SK-N-SH (cell line): ENCODE data around the gene ZNF283. TPM values are rescaled to one million over a fixed set of nuclear protein-coding genes. Genes with fewer than 3 reads are reported as not detected.
"Not testable (repeated sequence)": the region's sequence is repeated elsewhere in the genome, so short reads cannot be mapped to it uniquely, and the experiment has no call there.

Experiments
- CTCF ChIA-PET: fragments of 300-600, 350-600 bp; formaldehyde crosslinking; extraction: SDS; loops from one replicate; lab custom pipeline; 2021; lab: Yijun Ruan, JAX
- POLR2A ChIA-PET: fragments of 350-600 bp; sonication (Branson Sonifier 250); formaldehyde crosslinking; extraction: SDS; loops from one replicate; lab custom pipeline; 2020; ENCODE audit warnings: antibody characterized with exemption, inconsistent platforms; lab: Yijun Ruan, JAX
- DNase-seq: peaks from one replicate; pipeline ENCODE4 v3.0.0; 2012
- H2AFZ ChIP-seq: fragments of 200-600 bp; sonication (generic); 2 replicates; pipeline ENCODE4 v1.8.1; 2016; ENCODE audit warnings: antibody characterized with exemption, mild to moderate bottlenecking, low read depth
- H3F3A ChIP-seq: fragments of 200-600 bp; sonication (generic); replicated peaks from 2 replicates; pipeline ENCODE3; 2016; ENCODE audit warnings: antibody characterized with exemption, mild to moderate bottlenecking; ENCODE audit not compliant: insufficient read depth
- H3K27ac ChIP-seq, 2 experiments: fragments of 200-500 bp in 1 of 2; fragments of 200-600 bp in 1 of 2; sonication (Bioruptor generic) in 1 of 2; sonication (generic), shearing (Covaris generic) in 1 of 2; 2 replicates each; pipeline versions ENCODE4 v1.5.1 to v1.6.1; 2014 to 2016; ENCODE audit warnings: low read depth in 2 of 2, inconsistent platforms in 1 of 2, low read length in 1 of 2, mild to moderate bottlenecking in 1 of 2, mixed read lengths in 1 of 2
- H3K27me3 ChIP-seq: fragments of 200-600 bp; sonication (generic), shearing (Covaris generic); 2 replicates; pipeline ENCODE4 v1.6.1; 2016; ENCODE audit warnings: mixed run types; ENCODE audit not compliant: insufficient read depth
- H3K36me3 ChIP-seq, 2 experiments: fragments of 200-500 bp in 1 of 2; fragments of 200-600 bp in 1 of 2; sonication (Bioruptor generic) in 1 of 2; sonication (generic) in 1 of 2; replicated peaks in 1 of 2; 2 replicates each; pipeline versions ENCODE3 to v1.5.1; 2014 to 2016; ENCODE audit warnings: low read length in 1 of 2, mild to moderate bottlenecking in 1 of 2; ENCODE audit not compliant: insufficient read depth in 2 of 2, control insufficient read depth in 1 of 2
- H3K4me1 ChIP-seq, 2 experiments: fragments of 200-500 bp in 1 of 2; fragments of 200-600 bp in 1 of 2; sonication (Bioruptor generic) in 1 of 2; sonication (generic), shearing (Covaris generic) in 1 of 2; 2 replicates each; pipeline versions ENCODE4 v1.5.1 to v1.6.1; 2014 to 2016; ENCODE audit warnings: low read depth in 1 of 2, low read length in 1 of 2, mixed run types in 1 of 2; ENCODE audit not compliant: insufficient read depth in 2 of 2, control insufficient read depth in 1 of 2
- H3K4me2 ChIP-seq: fragments of 200-600 bp; sonication (generic), shearing (Covaris generic); 2 replicates; pipeline ENCODE4 v1.6.1; 2017; ENCODE audit warnings: mixed run types
- H3K4me3 ChIP-seq, 2 experiments: fragments of 200-500 bp in 1 of 2; fragments of 200-600 bp in 1 of 2; sonication (Bioruptor generic) in 1 of 2; sonication (generic), shearing (Covaris generic) in 1 of 2; 2 replicates each; pipeline versions ENCODE4 v1.5.1 to v1.8.1; 2014 to 2016; ENCODE audit warnings: low read depth in 2 of 2, inconsistent platforms in 1 of 2, low read length in 1 of 2, mild to moderate bottlenecking in 1 of 2, mixed read lengths in 1 of 2, moderate library complexity in 1 of 2
- H3K79me2 ChIP-seq: fragments of 200-600 bp; sonication (generic); 2 replicates; pipeline ENCODE4 v1.8.1; 2017; ENCODE audit warnings: mild to moderate bottlenecking; ENCODE audit not compliant: insufficient read depth
- H3K9ac ChIP-seq: fragments of 200-600 bp; sonication (generic); 2 replicates; pipeline ENCODE4 v1.6.1; 2017; ENCODE audit warnings: mixed run types
- H3K9me2 ChIP-seq: fragments of 200-600 bp; sonication (generic); 2 replicates; pipeline ENCODE4 v1.6.1; 2017; ENCODE audit warnings: mixed run types
- H3K9me3 ChIP-seq: fragments of 200-600 bp; sonication (generic); 2 replicates; pipeline ENCODE4 v1.6.1; 2017; ENCODE audit warnings: mixed run types, mild to moderate bottlenecking, moderate library complexity
- H4K20me1 ChIP-seq: fragments of 200-600 bp; sonication (generic); 2 replicates; pipeline ENCODE4 v1.6.1; 2017; ENCODE audit warnings: mild to moderate bottlenecking, mixed run types; ENCODE audit not compliant: insufficient read depth
- CHD2 ChIP-seq: fragments of 150-350 bp; IDR thresholded peaks from 2 replicates; pipeline ENCODE4 v1.6.1; 2018; ENCODE audit warnings: low read length; ENCODE audit not compliant: partially characterized antibody
- ELF1 ChIP-seq: IDR thresholded peaks from 2 replicates; pipeline ENCODE4 v1.4.0; 2012
- EZH2phosphoT487 ChIP-seq: fragments of 200-600 bp; sonication (generic); IDR thresholded peaks from 2 replicates; pipeline ENCODE4 v1.6.1; 2017; ENCODE audit warnings: low read depth, mixed run types, mild to moderate bottlenecking, antibody characterized with exemption, moderate library complexity, borderline replicate concordance
- FOSL2 ChIP-seq: IDR thresholded peaks from 2 replicates; pipeline ENCODE4 v1.4.0; 2012; ENCODE audit warnings: low read depth, mild to moderate bottlenecking, moderate library complexity, borderline replicate concordance
- FOXM1 ChIP-seq: IDR thresholded peaks from 2 replicates; pipeline ENCODE4 v1.4.0; 2012; ENCODE audit warnings: low read depth, mild to moderate bottlenecking
- GABPA ChIP-seq: IDR thresholded peaks from 2 replicates; pipeline ENCODE4 v1.4.0; 2012; ENCODE audit warnings: low read depth, mild to moderate bottlenecking
- MAX ChIP-seq: IDR thresholded peaks from 2 replicates; pipeline ENCODE4 v1.4.0; 2012; ENCODE audit warnings: low read depth
- NRF1 ChIP-seq: IDR thresholded peaks from 2 replicates; pipeline ENCODE4 v1.6.1; 2012; ENCODE audit warnings: low read depth, mild to moderate bottlenecking, low read length
- PBX3 ChIP-seq: IDR thresholded peaks from 2 replicates; pipeline ENCODE4; 2012
- RAD21 ChIP-seq: IDR thresholded peaks from 2 replicates; pipeline ENCODE4 v1.6.1; 2012; ENCODE audit warnings: mild to moderate bottlenecking, low read length
- RFX5 ChIP-seq: IDR thresholded peaks from 2 replicates; pipeline ENCODE4 v1.6.1; 2012; ENCODE audit warnings: mild to moderate bottlenecking, improper control_type of control experiment, low read length
- SIN3A ChIP-seq: IDR thresholded peaks from 2 replicates; pipeline ENCODE4 v1.6.1; 2012; ENCODE audit warnings: low read depth, mild to moderate bottlenecking, low read length, moderate library complexity, borderline replicate concordance
- SMC3 ChIP-seq: IDR thresholded peaks from 2 replicates; pipeline ENCODE4 v1.6.1; 2012; ENCODE audit warnings: low read depth, low read length, improper control_type of control experiment
- TEAD4 ChIP-seq: IDR thresholded peaks from 2 replicates; pipeline ENCODE4 v1.4.0; 2012; ENCODE audit warnings: mild to moderate bottlenecking, borderline replicate concordance; ENCODE audit not compliant: insufficient read depth
- YY1 ChIP-seq: IDR thresholded peaks from 2 replicates; pipeline ENCODE4 v1.4.0; 2012; ENCODE audit warnings: low read depth, mild to moderate bottlenecking
- WGBS: methylation state at CpG from one replicate; pipeline ENCODE4 v1.1.6; 2017; ENCODE audit warnings: low lambda C conversion rate; 5-methylcytosine and 5-hydroxymethylcytosine counted together
- polyA plus RNA-seq, 3 experiments: library from polyadenylated mRNA; depleted of rRNA; stranded (reverse); fragments of >200 nt; gene quantifications; 2 replicates each; pipeline ENCODE4 v1.2.3, GENCODE V29; 2012
- TF ChIP-seq, protein P1 (sequence below): fragments of 150-350 bp; IDR thresholded peaks from 2 replicates; pipeline ENCODE4 v1.6.1; 2016; ENCODE audit warnings: mild to moderate bottlenecking, low read depth, low read length
- TF ChIP-seq, protein P2 (sequence below): fragments of 200-600 bp; sonication (generic); IDR thresholded peaks from 2 replicates; pipeline ENCODE4 v1.6.1; 2017; ENCODE audit warnings: antibody characterized with exemption, mild to moderate bottlenecking, moderate library complexity
- TF ChIP-seq, protein P3 (sequence below): IDR thresholded peaks from 2 replicates; pipeline ENCODE4 v1.4.0; 2012; ENCODE audit warnings: low read depth, borderline replicate concordance

ZNF283 gene
- polyA plus RNA-seq, 1 of the 3 experiments (the other 2 are of a cell fraction) = 1.6 TPM

GRCh38 chr19:43824572-43824971 is 2.5 kb upstream of the ZNF283 start:
- Histone ChIP-seq H3K36me3 (peaks cover 2 to 14% of the 10 kb centered on the region in 2 experiments), H3K79me2 (peaks cover 17% of the 10 kb centered on the region)
- WGBS = 25% methylated on average over 4 of the region's 4 CpGs
- DNase-seq, H3K4me2 ChIP-seq, H4K20me1 ChIP-seq, H3K4me3 ChIP-seq, CTCF ChIA-PET, POLR2A ChIA-PET, H3F3A ChIP-seq, H3K4me1 ChIP-seq, H3K9ac ChIP-seq, H3K9me3 ChIP-seq, H3K9me2 ChIP-seq, H3K27me3 ChIP-seq, H3K27ac ChIP-seq, H2AFZ ChIP-seq: not testable (repeated sequence)

- POLR2A ChIA-PET = no interaction called here
- peaks cover 85 to 94% of the 10 kb centered on the region in 2 experiments for H3K36me3 ChIP-seq
- CTCF ChIA-PET = interaction anchor here (1.0 to 1.9 kb wide), 3 partner anchors 17 to 180 kb away, joined by 3 to 6 read pairs (median 3); no protein-coding TSS in a partner anchor
- H2AFZ ChIP-seq = no peak overlapping the region
- no peaks in the 10 kb centered on the region for H3K27me3 ChIP-seq
- H3K4me1 ChIP-seq = no peaks in the 10 kb centered on the region
- H3K9me2 ChIP-seq = no peaks in the 10 kb centered on the region
- DNase-seq = no peak
- no peaks in the 10 kb centered on the region for H3K79me2 ChIP-seq
- no peak overlapping the region for H3K27ac ChIP-seq
- H3K4me2 ChIP-seq = no peak overlapping the region
- no peak overlapping the region for H3K9ac ChIP-seq
- H3K9me3 ChIP-seq = peaks cover 32% of the 10 kb centered on the region
- no peaks in the 10 kb centered on the region for H4K20me1 ChIP-seq
- no peaks in the 10 kb centered on the region for H3F3A ChIP-seq
- TF ChIP-seq RAD21 = no peak
- TF ChIP-seq SMC3 = no peak
- TF ChIP-seq, protein P1, sequence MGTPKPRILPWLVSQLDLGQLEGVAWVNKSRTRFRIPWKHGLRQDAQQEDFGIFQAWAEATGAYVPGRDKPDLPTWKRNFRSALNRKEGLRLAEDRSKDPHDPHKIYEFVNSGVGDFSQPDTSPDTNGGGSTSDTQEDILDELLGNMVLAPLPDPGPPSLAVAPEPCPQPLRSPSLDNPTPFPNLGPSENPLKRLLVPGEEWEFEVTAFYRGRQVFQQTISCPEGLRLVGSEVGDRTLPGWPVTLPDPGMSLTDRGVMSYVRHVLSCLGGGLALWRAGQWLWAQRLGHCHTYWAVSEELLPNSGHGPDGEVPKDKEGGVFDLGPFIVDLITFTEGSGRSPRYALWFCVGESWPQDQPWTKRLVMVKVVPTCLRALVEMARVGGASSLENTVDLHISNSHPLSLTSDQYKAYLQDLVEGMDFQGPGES = no peak
- TF ChIP-seq FOSL2 = no peak
- no peak for TF ChIP-seq YY1
- TF ChIP-seq RFX5 = no peak
- no peak for TF ChIP-seq GABPA
- TF ChIP-seq, protein P2, sequence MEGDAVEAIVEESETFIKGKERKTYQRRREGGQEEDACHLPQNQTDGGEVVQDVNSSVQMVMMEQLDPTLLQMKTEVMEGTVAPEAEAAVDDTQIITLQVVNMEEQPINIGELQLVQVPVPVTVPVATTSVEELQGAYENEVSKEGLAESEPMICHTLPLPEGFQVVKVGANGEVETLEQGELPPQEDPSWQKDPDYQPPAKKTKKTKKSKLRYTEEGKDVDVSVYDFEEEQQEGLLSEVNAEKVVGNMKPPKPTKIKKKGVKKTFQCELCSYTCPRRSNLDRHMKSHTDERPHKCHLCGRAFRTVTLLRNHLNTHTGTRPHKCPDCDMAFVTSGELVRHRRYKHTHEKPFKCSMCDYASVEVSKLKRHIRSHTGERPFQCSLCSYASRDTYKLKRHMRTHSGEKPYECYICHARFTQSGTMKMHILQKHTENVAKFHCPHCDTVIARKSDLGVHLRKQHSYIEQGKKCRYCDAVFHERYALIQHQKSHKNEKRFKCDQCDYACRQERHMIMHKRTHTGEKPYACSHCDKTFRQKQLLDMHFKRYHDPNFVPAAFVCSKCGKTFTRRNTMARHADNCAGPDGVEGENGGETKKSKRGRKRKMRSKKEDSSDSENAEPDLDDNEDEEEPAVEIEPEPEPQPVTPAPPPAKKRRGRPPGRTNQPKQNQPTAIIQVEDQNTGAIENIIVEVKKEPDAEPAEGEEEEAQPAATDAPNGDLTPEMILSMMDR = no peak
- TF ChIP-seq CHD2 = no peak
- no peak for TF ChIP-seq SIN3A
- TF ChIP-seq MAX = no peak
- TF ChIP-seq NRF1 = no peak
- TF ChIP-seq, protein P3, sequence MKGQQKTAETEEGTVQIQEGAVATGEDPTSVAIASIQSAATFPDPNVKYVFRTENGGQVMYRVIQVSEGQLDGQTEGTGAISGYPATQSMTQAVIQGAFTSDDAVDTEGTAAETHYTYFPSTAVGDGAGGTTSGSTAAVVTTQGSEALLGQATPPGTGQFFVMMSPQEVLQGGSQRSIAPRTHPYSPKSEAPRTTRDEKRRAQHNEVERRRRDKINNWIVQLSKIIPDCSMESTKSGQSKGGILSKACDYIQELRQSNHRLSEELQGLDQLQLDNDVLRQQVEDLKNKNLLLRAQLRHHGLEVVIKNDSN = no peak
- TF ChIP-seq PBX3 = no peak
- no peak for TF ChIP-seq ELF1
- no peak for TF ChIP-seq EZH2phosphoT487
- no peak for TF ChIP-seq FOXM1
- TF ChIP-seq TEAD4 = no peak
- TF ChIP-seq, all 33 proteins: peak for 0
- no peak overlapping the region for H3K4me3 ChIP-seq
Observed at GRCh38 chr19:43839139-43839538, 12.0 kb downstream of the ZNF283 start.
